Smooth muscle cell (in vitro differentiated cells): ENCODE results near the gene CPNE5. TPM values are rescaled to one million over a fixed set of nuclear protein-coding genes. Genes with fewer than 3 reads are reported as not detected.

Experiments
- DNase-seq: peaks from one replicate; lab custom pipeline; 2025; ENCODE audit not compliant: unreplicated experiment; lab: John Stamatoyannopoulos, UW
- H2AFZ ChIP-seq: fragments of 200-600 bp; sonication (generic); 2 replicates; pipeline ENCODE4 v1.6.0; 2016; ENCODE audit warnings: antibody characterized with exemption, low read depth, mild to moderate bottlenecking
- H3F3A ChIP-seq: fragments of 200-600 bp; sonication (generic); 2 replicates; pipeline ENCODE4 v1.6.0; 2017; ENCODE audit warnings: antibody characterized with exemption, low read depth
- H3K27ac ChIP-seq: fragments of 200-600 bp; sonication (generic); 2 replicates; pipeline ENCODE4 v1.5.1; 2016; ENCODE audit warnings: low read depth, mild to moderate bottlenecking
- H3K27me3 ChIP-seq: fragments of 200-600 bp; sonication (generic); 2 replicates; pipeline ENCODE4 v1.6.1; 2016; ENCODE audit warnings: low read depth, mild to moderate bottlenecking
- H3K36me3 ChIP-seq: fragments of 200-600 bp; sonication (generic); 2 replicates; pipeline ENCODE4 v1.5.1; 2016; ENCODE audit warnings: low read depth
- H3K4me1 ChIP-seq: fragments of 200-600 bp; sonication (generic); 2 replicates; pipeline ENCODE4 v1.5.1; 2016; ENCODE audit warnings: low read depth
- H3K4me2 ChIP-seq: fragments of 200-600 bp; sonication (generic); 2 replicates; pipeline ENCODE4 v1.6.0; 2016; ENCODE audit warnings: mild to moderate bottlenecking
- H3K4me3 ChIP-seq: fragments of 200-600 bp; sonication (generic); 2 replicates; pipeline ENCODE4 v1.5.1; 2016; ENCODE audit warnings: mild to moderate bottlenecking
- H3K79me2 ChIP-seq: fragments of 200-600 bp; sonication (generic); 2 replicates; pipeline ENCODE4 v1.6.0; 2016; ENCODE audit warnings: low read depth, mild to moderate bottlenecking
- H3K9ac ChIP-seq: fragments of 200-600 bp; sonication (generic); 2 replicates; pipeline ENCODE4 v1.6.0; 2016; ENCODE audit warnings: low read depth
- H3K9me3 ChIP-seq: fragments of 200-600 bp; sonication (generic); replicated peaks from 2 replicates; pipeline ENCODE4 v1.5.1; 2016; ENCODE audit warnings: low read depth
- H4K20me1 ChIP-seq: fragments of 200-600 bp; sonication (generic); 2 replicates; pipeline ENCODE4 v1.6.0; 2016; ENCODE audit warnings: low read depth
- WGBS: methylation state at CpG from one replicate; pipeline ENCODE4 v1.1.7; 2016; ENCODE audit warnings: low lambda C conversion rate; 5-methylcytosine and 5-hydroxymethylcytosine counted together
- polyA plus RNA-seq: library from polyadenylated mRNA; unstranded; fragments of >200 nt; fragmentation: Nextera tagmentation; extraction: Ambion mirVana; gene quantifications from 2 replicates; pipeline ENCODE4 v1.2.1, GENCODE V29; 2016
- total RNA-seq: library from RNA; depleted of rRNA; stranded (reverse); fragments of >200 nt; gene quantifications from 2 replicates; pipeline ENCODE4 v1.2.3, GENCODE V29; 2014
- TF ChIP-seq, protein P1 (sequence below): fragments of 200-600 bp; sonication (generic); IDR thresholded peaks from 2 replicates; pipeline ENCODE4 v1.5.1; 2017; ENCODE audit warnings: borderline replicate concordance, mild to moderate bottlenecking, antibody characterized with exemption; ENCODE audit not compliant: insufficient read depth, poor library complexity, severe bottlenecking

CPNE5 gene
- 0.31 TPM in 1 of 2 replicates, not detected in the other for total RNA-seq
- polyA plus RNA-seq: 0.43 and 1.0 TPM in 2 replicates

DNA sequence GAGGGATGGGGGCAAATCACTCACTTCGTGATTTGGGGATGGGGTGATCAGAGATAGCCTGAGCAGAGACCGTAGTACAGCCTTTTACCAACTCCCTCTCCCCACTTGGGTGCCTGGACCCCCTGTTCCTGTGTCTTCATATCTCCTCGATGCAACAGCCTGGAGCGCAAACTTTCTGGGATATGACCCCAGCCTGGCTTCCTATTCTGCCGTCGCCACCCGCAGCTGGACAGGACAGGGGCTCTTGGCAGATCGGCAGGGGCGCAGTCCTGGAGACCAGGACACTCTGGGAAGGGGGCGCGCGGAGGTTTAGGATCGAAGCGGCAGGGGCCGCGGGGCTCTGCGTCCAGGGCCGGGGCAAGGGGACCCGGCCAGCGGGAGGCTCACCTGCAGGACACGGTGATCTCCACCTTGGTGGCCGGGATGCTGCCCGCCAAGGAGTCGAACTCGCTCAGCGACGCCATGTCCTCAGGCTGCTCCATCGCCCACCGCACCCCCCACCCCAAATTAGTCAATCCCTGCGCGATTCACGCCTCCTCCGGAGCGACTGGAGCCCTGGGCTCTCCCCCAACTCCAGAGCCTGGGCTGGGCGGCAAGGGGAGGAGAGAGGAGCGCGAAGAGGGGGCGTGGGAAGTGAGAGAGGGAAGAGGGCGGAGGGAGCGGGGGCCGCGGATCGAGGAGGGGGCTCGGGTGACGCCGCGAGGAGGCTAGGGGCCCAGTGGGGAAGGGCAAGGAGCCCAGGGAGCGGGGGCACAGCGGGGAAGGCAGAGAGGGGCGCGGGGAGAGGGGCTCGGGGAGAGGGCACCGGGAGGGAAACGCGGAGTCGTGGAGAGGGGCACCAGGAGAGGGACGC lies at the start of gene CPNE5:
Gene CPNE5 (minus strand): TSS at position 549 of the 853 bp plus-strand sequence. CDS start 67 bp downstream, at position 482.
- no peak for DNase-seq
- Histone ChIP-seq H3K27ac (no peak within 1 kb of the TSS), H3K4me1 (peaks cover 15% of the 10 kb centered on the region), H3K9ac (no peak within 1 kb of the TSS), H2AFZ (peak within 1 kb of the TSS; percentile 49), H3K4me2 (peak within 1 kb of the TSS; percentile 86), H3K79me2 (no peaks in the 10 kb centered on the region), H3K36me3 (no peaks in the 10 kb centered on the region), H3K4me3 (peak within 1 kb of the TSS; percentile 52), H3K9me3 (no peaks in the 10 kb centered on the region), H4K20me1 (no peaks in the 10 kb centered on the region), H3F3A (peaks cover 6% of the 10 kb centered on the region), H3K27me3 (peaks cover 37% of the 10 kb centered on the region)
- TF ChIP-seq, protein P1, sequence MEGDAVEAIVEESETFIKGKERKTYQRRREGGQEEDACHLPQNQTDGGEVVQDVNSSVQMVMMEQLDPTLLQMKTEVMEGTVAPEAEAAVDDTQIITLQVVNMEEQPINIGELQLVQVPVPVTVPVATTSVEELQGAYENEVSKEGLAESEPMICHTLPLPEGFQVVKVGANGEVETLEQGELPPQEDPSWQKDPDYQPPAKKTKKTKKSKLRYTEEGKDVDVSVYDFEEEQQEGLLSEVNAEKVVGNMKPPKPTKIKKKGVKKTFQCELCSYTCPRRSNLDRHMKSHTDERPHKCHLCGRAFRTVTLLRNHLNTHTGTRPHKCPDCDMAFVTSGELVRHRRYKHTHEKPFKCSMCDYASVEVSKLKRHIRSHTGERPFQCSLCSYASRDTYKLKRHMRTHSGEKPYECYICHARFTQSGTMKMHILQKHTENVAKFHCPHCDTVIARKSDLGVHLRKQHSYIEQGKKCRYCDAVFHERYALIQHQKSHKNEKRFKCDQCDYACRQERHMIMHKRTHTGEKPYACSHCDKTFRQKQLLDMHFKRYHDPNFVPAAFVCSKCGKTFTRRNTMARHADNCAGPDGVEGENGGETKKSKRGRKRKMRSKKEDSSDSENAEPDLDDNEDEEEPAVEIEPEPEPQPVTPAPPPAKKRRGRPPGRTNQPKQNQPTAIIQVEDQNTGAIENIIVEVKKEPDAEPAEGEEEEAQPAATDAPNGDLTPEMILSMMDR: no peak
- WGBS: 5% methylated on average over 32 of the region's 57 CpGs

DNA sequence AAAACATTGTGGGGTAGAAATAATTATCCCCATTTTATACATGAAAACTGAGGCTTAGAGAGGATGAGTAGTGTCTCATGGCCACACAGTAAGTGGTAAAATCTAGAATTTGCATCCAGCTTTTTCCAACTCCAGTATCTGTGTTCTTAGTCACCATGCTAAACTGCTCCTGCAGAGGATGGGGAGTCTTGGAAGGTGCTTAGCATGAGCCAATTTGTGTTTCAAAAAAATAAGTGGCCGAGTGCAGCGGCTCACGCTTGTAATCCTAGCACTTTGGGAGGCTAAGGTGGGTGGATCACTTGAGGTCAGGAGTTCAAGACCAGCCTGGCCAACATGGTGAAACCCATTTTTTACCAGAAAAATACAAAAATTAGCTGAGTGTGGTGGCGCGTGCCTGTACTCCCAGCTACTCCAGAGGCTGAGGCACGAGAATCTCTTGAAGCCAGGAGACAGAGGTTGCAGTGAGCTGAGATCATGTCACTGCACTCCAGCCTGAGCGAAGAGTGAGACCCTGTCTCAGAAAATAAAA lies 48.9 kb upstream of the CPNE5 start:
- Histone ChIP-seq H3K4me2 (no peak overlapping the region), H3F3A (no peaks in the 10 kb centered on the region), H3K9me3 (no peaks in the 10 kb centered on the region), H3K9ac (no peak overlapping the region), H3K4me1 (peaks cover 8% of the 10 kb centered on the region), H3K36me3 (no peaks in the 10 kb centered on the region), H3K79me2 (peaks cover 54% of the 10 kb centered on the region), H4K20me1 (peaks cover 5% of the 10 kb centered on the region), H3K4me3 (no peak overlapping the region), H3K27ac (no peak overlapping the region), H3K27me3 (no peaks in the 10 kb centered on the region), H2AFZ (no peak overlapping the region)
- TF ChIP-seq, protein P1: no peak
- 96% methylated on average over 7 of the region's 7 CpGs for WGBS
- DNase-seq: no peak

DNA sequence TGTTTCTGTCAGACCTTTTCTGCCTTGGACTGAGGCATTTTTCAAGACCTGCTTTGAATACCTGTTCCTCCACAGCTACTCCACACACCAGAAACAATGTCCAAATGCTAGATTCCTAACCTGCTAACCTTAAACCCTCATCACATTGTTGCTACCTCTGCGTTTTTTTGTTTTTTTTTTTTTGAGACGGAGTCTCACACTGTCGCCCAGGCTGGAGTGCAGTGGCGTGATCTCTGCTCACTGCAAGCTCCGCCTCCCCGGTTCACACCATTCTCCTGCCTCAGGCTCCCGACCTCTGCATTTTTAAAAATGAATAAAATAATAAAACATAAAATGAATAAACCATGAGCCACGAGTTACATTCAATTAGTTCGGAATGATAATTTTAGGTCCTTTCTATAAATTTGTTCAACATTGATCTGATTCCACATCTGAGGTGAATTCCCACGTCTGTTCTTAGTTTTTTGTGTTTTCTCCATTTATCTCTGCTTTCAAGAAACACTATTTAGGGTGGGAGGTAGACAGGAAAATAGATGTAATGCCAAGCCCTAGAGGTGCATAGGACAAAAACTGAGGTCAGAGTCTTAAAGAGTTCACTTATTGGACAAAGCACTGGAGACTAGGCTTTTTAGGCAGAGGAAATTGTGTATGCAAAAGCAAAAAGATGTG lies 47.8 kb upstream of the CPNE5 start:
- Histone ChIP-seq H3K9me3 (no peaks in the 10 kb centered on the region), H2AFZ (no peak overlapping the region), H3K9ac (no peak overlapping the region), H3K4me2 (peak overlapping the region; percentile 94), H3K79me2 (peaks cover 48% of the 10 kb centered on the region), H3K4me1 (peaks cover 8% of the 10 kb centered on the region), H3K36me3 (no peaks in the 10 kb centered on the region), H3K4me3 (peak overlapping the region; percentile 93), H3K27me3 (no peaks in the 10 kb centered on the region), H3K27ac (no peak overlapping the region), H3F3A (no peaks in the 10 kb centered on the region), H4K20me1 (peaks cover 5% of the 10 kb centered on the region)
- TF ChIP-seq, protein P1: no peak
- WGBS: 78% methylated on average over 10 of the region's 10 CpGs
- no peak for DNase-seq
